ENCODE data around the gene PCBP3. TPM values are rescaled to one million over a fixed set of nuclear protein-coding genes. Genes with fewer than 3 reads are reported as not detected.

Gene PCBP3
- polyA plus RNA-seq, 1 experiment = 1.6 TPM

DNA sequence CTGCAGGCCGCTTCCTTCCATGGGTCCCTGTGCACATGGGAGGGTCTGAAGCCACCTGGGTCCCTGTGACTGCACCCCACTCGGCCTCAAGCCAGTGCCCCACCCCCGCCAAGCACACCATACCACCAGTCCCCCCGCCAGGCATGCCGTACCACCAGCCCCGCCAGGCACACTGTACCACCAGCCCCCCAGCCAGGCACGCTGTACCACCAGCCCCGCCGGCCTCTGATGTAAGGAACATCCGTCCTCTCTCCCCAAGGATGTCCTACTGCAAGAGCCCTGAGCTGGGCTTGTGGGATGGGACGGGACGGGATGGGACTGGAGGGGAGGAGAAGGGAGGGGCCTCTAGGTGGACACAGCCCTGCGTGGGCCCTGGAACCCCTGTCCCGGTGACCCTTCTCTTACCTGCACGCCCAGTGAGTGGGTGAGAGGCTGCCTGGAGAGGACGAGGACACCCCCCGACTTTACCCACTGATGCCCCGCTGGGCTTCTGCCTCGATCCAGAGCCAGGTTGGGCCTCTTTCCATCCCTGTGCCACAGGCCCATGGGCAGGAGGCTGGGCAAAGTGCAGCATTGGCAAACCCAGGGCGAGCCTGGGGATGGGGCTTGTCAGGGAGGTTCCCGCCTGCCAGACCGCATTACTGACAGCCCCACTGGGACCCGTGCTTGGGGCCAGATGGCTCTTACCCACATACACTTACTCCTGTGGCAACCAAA is 297.3 kb downstream of the PCBP3 start:
- DNase-seq (ENCODE audit: low read depth, low spot score) = no peak
- H3K9me3 ChIP-seq (ENCODE audit: control insufficient read depth, insufficient read depth, low read length) = peaks cover 18% of the 10 kb centered on the region
- H3K27ac ChIP-seq (ENCODE audit: low read depth, low read length) = no peak overlapping the region
- ChIA-PET POLR2A (no interaction called here), CTCF (no interaction called here)
- peaks cover 7% of the 10 kb centered on the region for H3K27me3 ChIP-seq (ENCODE audit: control insufficient read depth, insufficient read depth, low read length)
- H3K4me3 ChIP-seq (ENCODE audit: low read depth, low read length) = no peak overlapping the region
- TF ChIP-seq, protein P1, sequence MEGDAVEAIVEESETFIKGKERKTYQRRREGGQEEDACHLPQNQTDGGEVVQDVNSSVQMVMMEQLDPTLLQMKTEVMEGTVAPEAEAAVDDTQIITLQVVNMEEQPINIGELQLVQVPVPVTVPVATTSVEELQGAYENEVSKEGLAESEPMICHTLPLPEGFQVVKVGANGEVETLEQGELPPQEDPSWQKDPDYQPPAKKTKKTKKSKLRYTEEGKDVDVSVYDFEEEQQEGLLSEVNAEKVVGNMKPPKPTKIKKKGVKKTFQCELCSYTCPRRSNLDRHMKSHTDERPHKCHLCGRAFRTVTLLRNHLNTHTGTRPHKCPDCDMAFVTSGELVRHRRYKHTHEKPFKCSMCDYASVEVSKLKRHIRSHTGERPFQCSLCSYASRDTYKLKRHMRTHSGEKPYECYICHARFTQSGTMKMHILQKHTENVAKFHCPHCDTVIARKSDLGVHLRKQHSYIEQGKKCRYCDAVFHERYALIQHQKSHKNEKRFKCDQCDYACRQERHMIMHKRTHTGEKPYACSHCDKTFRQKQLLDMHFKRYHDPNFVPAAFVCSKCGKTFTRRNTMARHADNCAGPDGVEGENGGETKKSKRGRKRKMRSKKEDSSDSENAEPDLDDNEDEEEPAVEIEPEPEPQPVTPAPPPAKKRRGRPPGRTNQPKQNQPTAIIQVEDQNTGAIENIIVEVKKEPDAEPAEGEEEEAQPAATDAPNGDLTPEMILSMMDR (IDR thresholded peaks at IDR 0.05; ENCODE audit: low read depth, low read length) = no peak

DNA sequence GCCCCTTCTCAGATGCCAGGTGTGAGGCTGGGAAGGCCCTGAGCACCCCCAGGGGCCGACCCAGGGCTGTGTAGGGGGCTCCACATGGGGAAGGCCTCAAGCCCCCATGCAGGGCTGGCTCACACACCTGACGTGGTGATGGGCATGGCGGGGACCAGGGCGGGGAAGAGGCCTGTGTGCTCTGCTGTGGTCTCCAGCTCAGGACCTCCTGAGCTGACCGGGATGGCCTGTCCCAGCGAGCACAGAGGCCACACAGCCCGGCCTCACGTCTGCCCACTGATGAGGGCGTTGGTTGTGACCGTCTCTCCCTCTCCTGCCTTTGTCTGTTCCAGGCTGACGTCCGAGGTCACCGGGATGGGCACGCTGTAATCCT is 297.8 kb downstream of the PCBP3 start:
- no peak for DNase-seq (ENCODE audit: low read depth, low spot score)
- Histone ChIP-seq H3K27me3 (ENCODE audit: control insufficient read depth, insufficient read depth, low read length) (peaks cover 3% of the 10 kb centered on the region), H3K27ac (ENCODE audit: low read depth, low read length) (no peak overlapping the region), H3K4me3 (ENCODE audit: low read depth, low read length) (no peak overlapping the region), H3K9me3 (ENCODE audit: control insufficient read depth, insufficient read depth, low read length) (peaks cover 15% of the 10 kb centered on the region)
- POLR2A ChIA-PET = no interaction called here
- TF ChIP-seq, protein P1 (IDR thresholded peaks at IDR 0.05; ENCODE audit: low read depth, low read length) = no peak
- CTCF ChIA-PET = no interaction called here

DNA sequence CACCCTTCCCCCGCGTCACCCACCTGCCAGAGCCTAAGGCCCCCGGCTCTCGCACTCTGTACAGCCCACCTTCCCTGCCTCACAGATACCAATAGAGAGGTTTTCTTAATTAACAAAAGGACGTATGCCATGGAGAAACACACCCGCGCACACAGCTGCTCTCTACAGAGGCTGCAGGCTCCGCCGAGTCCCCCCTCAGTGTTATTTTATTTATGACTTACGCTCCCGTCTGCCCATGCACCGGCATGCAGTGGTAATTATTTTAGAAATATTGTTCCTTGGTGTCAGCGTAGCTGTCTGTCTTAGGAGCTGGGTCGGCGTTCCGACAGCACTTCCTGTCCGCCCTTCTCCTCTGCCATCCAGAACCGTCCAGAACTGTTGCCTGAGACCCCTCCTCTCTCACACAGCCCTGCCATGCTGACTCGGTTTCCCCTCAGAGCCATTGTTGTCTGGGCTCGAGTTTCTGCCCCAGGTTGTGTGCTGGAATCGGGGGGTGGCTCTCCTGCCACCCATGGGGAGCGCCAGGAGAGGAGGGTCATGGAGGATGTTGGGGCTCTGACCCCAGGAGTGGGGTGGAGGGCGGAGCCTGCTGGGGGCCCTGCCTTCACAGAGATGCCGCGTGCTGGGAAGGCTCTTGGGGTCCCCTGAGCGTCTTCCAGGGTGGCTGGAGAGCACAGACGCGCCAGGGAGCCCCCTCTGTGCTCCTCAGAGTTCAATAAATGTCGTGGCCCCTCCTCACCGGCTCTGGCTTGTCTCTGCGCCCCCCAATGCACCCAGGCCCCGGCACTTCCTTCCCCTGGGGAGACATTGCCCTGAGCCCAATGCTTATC is 298.4 kb downstream of the PCBP3 start:
- no peak for DNase-seq (ENCODE audit: low read depth, low spot score)
- Histone ChIP-seq H3K4me3 (ENCODE audit: low read depth, low read length) (no peak overlapping the region), H3K27me3 (ENCODE audit: control insufficient read depth, insufficient read depth, low read length) (peaks cover 3% of the 10 kb centered on the region), H3K27ac (ENCODE audit: low read depth, low read length) (no peak overlapping the region), H3K9me3 (ENCODE audit: control insufficient read depth, insufficient read depth, low read length) (peaks cover 14% of the 10 kb centered on the region; the same call in 1 of the 2 replicates)
- POLR2A ChIA-PET = no interaction called here
- CTCF ChIA-PET = no interaction called here
- TF ChIP-seq, protein P1 (IDR thresholded peaks at IDR 0.05; ENCODE audit: low read depth, low read length) = no peak

DNA sequence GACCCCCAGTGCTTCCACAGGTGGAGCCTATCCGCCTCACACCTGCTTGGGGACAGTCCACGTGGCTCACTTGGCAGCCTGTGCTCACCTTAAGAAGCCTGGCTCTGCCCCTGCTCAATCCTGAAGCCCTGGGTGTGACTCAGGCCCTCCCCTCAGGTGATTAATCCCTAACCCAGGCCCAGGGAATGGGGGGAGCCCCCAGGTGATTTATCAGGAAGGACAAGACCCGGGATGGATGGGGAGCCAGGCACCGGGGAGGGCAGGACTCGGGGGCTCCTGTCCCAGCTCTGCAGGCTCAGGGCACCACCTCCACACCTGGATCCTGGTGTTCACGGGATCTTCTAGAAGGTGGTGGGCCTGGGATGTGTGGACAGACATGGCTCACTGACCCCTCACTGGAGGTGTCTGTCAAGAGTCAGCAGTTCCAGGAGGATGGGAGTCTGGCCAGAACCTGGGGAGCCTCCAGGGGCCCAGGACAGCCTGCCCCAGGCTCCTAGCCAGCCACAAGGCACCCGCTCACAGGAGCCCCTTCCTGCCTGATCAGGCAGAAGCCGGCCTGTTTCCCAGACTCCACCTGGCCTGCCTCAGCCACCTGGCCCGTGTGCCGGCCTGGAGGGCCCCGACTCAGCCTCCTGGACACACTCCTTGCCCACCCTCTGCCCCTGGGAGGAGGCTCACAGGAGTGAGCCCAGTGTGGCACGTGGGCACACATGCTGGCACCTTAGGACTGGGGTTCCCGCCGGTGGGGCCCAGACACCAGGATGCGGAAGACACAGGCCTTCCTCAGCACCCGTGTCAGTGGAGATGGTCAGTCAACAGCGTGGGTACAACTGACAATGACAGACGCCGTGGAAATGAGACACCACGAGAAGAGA is 299.5 kb downstream of the PCBP3 start:
- DNase-seq (ENCODE audit: low read depth, low spot score) = no peak
- ChIA-PET CTCF (no interaction called here), POLR2A (no interaction called here)
- Histone ChIP-seq H3K4me3 (ENCODE audit: low read depth, low read length) (no peak overlapping the region), H3K27ac (ENCODE audit: low read depth, low read length) (no peak overlapping the region), H3K9me3 (ENCODE audit: control insufficient read depth, insufficient read depth, low read length) (peaks cover 16% of the 10 kb centered on the region; the same call in 1 of the 2 replicates), H3K27me3 (ENCODE audit: control insufficient read depth, insufficient read depth, low read length) (peaks cover 11% of the 10 kb centered on the region)
- TF ChIP-seq, protein P1 (IDR thresholded peaks at IDR 0.05; ENCODE audit: low read depth, low read length) = no peak
